LNCAP (cell line): ENCODE data around the gene FBLN2.

Experiments
- CTCF ChIP-seq: fragments of 450-650 bp; IDR thresholded peaks from 2 replicates; pipeline ENCODE4 v1.5.1; 2017; ENCODE audit warnings: mild to moderate bottlenecking

The FBLN2 gene

GRCh38 chr3:13564751-13565560 lies 16.0 kb downstream of the FBLN2 start:
- no peak for TF ChIP-seq CTCF

- TF ChIP-seq CTCF: no peak
Observed at GRCh38 chr3:13565581-13566452, 16.9 kb downstream of the FBLN2 start.

GRCh38 chr3:13566453-13566748 lies 17.5 kb downstream of the FBLN2 start:
- TF ChIP-seq CTCF: no peak

GRCh38 chr3:13566769-13567310 lies 17.9 kb downstream of the FBLN2 start:
- no peak for TF ChIP-seq CTCF

GRCh38 chr3:13567684-13568514 lies 19.0 kb downstream of the FBLN2 start:
- no peak for TF ChIP-seq CTCF

- no peak for TF ChIP-seq CTCF
Observed at GRCh38 chr3:13568515-13569028, 19.6 kb downstream of the FBLN2 start.

- TF ChIP-seq CTCF: no peak
Observed at GRCh38 chr3:13569201-13569600, 20.3 kb downstream of the FBLN2 start.
